GM21825 (cell line): ENCODE results near the gene CALHM3.
A peak's percentile ranks its signal among the peaks of the same experiment; 100 is the strongest.

ENCODE experiments used
- ATAC-seq: cut with Tn5 transposase; IDR thresholded peaks from one replicate; pipeline ENCODE4 v1.9.1; 2021; ENCODE audit warnings: mild to moderate bottlenecking, moderate library complexity; ENCODE audit not compliant: unreplicated experiment

Gene CALHM3

DNA sequence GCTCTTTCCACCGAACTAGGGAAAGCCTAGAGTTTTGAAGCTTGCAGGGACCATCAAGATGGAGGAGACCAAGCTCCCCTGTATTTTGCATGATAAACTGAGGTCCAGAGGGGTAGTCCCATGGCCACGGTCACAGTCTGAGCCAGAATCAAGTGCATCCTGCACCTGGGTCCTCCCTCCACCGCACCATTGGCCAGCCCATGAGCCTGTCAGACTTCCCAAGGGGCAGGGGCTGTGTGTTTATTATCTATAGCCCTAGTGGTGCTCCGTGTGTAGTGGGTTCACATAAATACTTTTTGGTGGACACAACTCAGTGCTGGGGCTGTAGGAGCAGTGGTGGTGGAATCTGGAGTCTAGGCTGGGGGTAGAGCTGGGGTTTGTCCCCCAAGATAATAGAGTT is 3.6 kb downstream of the CALHM3 start:
- no peak for ATAC-seq

DNA sequence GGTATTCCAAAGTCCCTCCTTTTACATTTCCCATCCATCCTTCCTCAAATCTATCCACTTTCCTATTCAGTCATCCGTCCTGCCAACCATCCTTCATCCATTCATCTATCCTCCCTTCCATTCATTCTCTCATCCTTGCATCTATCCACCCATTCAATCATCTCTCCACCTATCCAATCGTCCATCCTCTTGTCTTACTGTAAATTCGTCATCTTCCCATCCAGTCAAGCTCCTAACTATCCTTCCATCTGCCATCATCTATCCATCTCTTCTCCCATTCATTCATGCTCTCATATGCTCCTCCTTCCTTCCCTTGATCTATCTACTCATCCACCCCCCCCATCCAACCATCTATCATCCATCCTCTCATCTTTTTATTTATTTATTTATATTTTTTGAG is 5.0 kb downstream of the CALHM3 start:
- ATAC-seq: no peak

- no peak for ATAC-seq
Observed at GRCh38 chr10:103473261-103473671, 5.8 kb downstream of the CALHM3 start.

DNA sequence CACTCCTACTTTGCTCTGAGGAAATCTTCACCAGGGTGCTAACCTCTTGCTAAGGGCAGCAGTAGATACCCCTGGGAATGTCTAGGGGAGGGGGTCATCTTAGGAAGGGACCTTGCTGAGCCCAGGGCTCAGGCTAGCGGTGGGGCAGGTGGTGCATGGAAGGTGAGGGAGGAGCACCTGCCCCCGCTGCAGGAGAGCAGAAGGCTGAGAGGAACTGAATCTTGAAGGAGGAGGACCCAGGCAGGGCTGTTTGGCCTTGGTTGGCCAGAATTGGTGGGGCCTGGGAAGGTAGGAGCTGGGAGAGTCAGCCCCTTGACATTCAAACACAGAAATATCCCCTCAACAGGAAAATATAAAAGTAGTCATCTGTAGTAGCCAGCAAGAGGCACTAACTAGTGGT is 7.0 kb downstream of the CALHM3 start:
- peak; percentile 23 for ATAC-seq

- ATAC-seq: peak; percentile 59
Observed at GRCh38 chr10:103470761-103471653, 8.0 kb downstream of the CALHM3 start.

GRCh38 chr10:103469201-103469600 is 9.8 kb downstream of the CALHM3 start:
- ATAC-seq: no peak

DNA sequence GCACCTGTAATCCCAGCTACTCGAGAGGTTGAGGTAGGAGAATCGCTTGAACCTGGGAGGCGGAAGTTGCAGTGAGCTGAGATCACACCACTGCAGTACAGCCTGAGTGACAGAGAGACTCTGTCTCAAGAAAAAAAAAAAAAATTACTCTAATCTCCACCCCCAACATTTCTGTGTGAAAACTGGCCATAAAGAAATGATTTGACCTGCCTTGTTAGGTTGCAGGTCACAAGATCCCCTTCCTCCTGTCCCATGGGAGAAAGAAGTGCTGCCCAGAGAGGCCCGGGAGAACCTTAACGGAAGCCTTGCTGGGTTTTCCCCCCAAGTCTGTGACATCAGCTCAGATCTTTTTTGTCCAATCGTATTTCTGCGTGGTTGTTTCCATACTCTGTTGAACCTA is 11.6 kb downstream of the CALHM3 start:
- peak; percentile 30 for ATAC-seq

- no peak for ATAC-seq
Observed at GRCh38 chr10:103466734-103467133, 12.3 kb downstream of the CALHM3 start.

DNA sequence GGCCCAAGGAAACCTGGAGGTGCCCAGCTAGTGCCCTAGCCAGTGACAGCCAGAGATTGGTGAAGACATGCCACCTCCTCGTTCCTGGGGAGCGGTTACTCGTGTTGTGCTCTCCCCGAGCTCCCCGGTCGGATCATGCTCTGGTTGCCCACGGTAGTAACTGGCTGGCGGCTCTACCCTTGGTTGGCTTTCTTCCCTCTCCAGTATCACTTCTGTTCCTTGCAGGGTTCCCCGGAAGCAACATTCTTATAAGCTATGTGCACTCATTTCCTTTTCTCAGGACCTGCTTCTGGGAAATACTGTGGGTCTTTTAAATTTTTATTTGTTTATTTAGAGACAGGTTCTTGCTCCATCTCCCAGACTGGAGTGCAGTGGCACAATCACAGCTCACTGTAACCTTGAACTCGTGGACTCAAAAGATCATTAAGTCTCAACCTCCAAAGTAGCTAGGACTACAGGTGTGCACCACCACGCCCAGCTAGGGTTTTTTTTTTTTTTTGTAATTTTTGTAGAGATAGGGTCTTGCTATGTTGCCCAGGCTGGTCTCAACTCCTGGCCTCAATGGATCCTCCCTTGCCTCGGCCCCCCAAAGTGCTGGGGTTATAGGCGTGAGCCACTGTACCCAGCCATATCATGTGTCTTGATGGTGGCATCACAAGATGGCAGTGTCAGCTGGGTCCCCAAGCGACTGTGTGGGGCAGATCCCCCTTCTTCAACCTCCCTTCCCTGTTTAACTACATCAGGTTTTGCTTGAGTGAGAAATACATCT is 13.4 kb downstream of the CALHM3 start:
- no peak for ATAC-seq

- no peak for ATAC-seq
Observed at GRCh38 chr10:103463499-103463898, 15.5 kb downstream of the CALHM3 start.

- no peak for ATAC-seq
Observed at GRCh38 chr10:103459615-103460014, 19.4 kb downstream of the CALHM3 start.

DNA sequence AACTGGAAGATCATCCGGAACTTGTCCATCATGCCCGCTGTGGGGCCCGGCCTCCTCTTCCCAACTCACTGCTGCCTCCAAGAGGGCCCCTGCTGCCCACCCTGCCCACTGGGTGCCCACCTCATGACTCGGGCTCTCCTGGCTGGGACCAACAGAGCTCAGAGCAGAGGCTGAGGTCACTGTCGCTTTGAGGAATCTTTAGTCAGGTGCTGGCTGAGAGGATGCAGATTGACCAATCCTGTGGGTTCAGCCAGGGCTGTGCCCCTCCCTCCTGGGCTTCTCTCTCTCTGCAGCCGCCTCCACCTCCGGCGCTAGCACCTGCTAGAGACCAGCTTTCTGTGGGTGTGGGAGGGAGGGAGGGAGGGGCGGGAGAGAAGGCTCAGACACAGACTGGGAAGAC is 20.3 kb downstream of the CALHM3 start, which contains the start of gene CALHM1:
Gene CALHM1, minus strand, starts transcription at position 181 of the 400 bp plus-strand sequence. Its CDS starts 149 bp downstream, at position 32.
- ATAC-seq: no peak

GRCh38 chr10:103457896-103458583 is 21.0 kb downstream of the CALHM3 start:
- no peak for ATAC-seq

DNA sequence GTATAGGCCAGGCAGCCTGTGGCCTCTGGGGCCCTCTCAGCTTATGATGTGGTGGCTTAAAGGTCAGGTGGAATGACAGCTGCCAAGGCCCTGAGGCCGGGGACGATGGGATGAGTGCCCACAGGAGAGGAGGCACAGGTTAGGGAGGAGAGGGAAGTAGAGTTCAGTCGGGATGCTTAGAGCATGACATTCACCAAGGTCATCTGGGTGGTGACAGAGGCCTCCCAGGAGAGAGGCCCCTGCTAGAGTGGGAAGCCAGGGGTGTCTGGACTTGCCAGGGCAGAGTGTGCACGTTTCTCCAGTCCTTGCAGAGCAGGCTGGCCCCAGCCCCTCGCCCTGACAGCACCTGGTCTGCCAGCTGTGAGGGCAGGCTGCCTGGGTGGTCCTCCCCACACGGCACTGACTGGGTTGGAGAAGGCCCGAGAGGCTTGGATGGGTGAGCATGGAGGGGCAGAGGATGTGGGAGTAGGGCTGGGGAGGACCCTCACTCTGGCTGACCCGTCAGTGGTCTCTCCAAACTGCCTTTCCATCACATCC is 21.8 kb downstream of the CALHM3 start:
- ATAC-seq: no peak

DNA sequence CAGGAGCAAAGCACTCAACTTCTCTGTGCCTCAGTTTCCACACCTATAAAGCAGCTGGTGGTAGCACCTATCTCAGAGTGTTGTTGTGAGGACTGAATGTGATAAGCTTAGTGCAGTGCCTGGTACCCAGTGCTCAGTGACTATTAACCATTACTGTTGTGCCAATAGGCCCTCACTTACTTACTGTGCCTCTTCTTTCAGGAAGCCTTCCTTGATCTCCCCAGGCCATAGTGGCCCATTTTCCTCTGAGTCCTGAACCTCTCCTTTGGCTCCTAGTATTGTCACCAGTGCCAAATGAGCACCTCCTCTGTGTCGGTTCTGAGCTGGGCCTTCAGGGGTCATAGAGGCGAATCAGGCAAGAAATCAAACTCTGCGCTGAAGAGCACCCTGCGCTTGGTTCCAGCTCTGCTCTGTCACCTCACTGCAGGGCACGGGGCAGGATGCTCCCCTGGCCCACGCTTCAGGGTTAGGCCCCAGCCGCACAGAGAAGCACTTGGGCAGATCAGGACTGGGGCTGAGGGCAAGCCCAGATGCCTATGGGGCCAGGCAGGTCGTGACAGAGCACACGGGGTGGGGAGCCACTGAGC is 22.9 kb downstream of the CALHM3 start:
- no peak for ATAC-seq

- ATAC-seq: no peak
Observed at GRCh38 chr10:103455235-103455634, 23.8 kb downstream of the CALHM3 start.

DNA sequence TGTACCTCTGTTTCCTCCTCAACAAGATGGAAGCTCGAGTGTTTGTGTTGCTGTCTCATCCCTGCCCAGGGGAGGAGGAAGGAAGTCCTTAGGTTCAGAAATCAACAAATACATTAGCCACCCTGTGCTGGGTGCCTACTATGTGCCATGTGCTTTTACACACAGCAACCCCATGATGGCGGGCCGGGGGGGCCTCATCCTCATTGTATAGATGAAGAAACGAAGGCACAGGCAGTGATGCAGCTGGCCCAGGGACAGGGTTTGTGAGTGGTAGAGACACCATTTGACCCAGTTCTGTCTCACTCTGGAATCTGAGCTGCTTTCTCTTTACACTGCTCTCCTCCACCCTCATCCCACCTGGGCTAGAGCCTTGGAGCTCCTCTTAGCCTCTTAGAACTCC is 25.0 kb downstream of the CALHM3 start:
- no peak for ATAC-seq

- no peak for ATAC-seq
Observed at GRCh38 chr10:103452506-103453230, 26.4 kb downstream of the CALHM3 start.

GRCh38 chr10:103451831-103452505 is 27.1 kb downstream of the CALHM3 start, which contains the start of gene CALHM2:
Gene CALHM2 (minus strand): TSS chr10:103452370. CDS start chr10:103449941, 2,429 bp downstream.
- ATAC-seq: peak; percentile 58
